DMS53 treated with DMSO at 0.1 percent for 48 hours (cell line): ENCODE data around the gene ZNF816.
A peak's percentile ranks its signal among the peaks of the same experiment; 100 is the strongest.
"Not testable (repeated sequence)": the region's sequence is repeated elsewhere in the genome, so short reads cannot be mapped to it uniquely, and the experiment has no call there.

Experiments
- DNase-seq: peaks from one replicate; lab custom pipeline; 2025; ENCODE audit not compliant: unreplicated experiment; lab: John Stamatoyannopoulos, UW

ZNF816 gene

GRCh38 chr19:52936151-52936953, 26.3 kb downstream of the ZNF816 start:
- no peak for DNase-seq

DNA sequence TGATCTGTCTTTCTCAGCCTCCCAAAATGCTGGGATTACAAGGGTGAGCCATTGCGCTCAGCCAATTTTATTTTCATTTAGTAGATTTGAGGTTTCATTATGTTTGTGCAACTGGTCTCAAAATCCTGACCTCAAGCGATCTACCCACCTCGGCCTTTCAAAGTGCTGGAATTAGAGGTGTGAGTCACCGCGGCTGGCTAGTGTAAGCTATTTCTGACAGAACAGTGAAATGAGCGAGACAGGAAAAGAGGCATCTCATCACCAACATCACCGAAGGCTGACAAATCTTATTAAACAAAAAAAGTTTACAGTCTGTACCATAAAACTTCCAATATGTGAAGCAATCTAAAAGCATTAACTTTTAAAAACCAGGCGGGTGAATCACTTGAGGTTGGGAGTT, 27.2 kb downstream of the ZNF816 start:
- no peak for DNase-seq

GRCh38 chr19:52924641-52925040, 38.0 kb downstream of the ZNF816 start:
- not testable (repeated sequence) for DNase-seq

GRCh38 chr19:52923778-52924593, 38.7 kb downstream of the ZNF816 start:
- DNase-seq = peak; percentile 37

DNA sequence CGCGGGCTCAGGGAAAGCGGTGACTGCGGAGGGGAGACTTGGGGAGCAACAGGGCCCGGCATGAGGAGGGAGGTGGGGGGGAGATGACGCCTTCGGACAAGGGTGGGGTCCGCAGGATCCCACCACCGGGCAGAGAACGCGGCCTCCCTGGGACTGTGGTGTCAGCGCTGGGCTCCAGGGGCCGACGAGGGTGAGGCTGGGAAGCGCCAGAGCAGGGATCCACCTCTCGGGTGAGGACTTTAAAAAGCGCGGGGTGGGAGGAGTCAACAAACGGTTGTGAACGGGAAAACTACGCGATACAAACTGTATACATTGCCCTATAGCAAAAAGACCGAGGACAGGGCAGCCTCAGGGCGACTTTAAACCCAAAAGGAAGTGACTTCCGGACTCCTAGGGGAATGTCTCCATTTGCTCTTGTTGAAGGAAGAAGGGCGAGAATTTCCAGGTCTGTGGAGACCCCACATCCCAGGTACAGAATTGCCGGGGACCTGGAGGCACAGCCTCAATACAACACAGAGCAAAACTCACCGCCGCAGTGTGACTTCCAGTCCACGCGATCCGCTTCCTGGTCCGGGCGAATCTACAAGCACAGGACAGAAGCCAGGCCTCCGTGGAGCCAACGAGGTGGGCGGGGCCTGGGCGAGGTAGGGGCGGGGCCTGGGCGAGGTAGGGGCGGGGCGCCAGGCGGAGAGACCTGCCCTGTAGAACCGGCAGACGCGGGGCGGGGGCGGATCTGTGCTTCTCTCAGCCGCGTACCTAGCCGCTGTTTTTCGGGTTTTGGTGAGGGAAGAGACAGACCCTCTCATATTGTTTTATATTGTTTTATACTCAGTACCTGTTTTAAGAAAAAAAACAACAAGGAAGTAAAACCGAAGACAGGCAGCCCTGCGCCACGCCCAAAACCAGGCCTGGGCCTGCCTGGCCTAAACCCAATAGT, 39.6 kb downstream of the ZNF816 start, which contains the start of gene ZNF888:
TSS of gene ZNF888 (minus strand) at position 588 of the 937 bp plus-strand sequence. CDS start 5,555 bp downstream, outside the sequence.
- peak; percentile 73 for DNase-seq

DNA sequence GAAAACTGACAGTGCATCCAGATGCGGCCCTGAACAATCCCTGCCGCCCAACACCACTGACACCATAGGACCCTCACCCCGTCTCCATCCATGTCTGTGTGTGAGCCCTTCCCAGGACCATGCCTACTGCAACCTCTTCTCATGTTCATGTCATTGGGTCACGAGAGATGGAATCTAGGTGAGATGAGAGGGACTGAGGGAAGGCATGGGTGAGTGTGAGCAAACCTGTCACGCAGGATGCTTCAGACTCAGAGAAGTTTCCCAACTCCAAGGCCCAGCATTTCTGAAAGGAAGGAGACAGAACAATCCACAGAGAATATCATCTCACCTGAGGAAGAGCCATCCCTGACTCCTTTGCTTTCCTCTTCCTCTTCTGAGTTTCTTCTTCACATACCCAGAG, 45.1 kb downstream of the ZNF816 start:
- no peak for DNase-seq

GRCh38 chr19:52910648-52911047, 52.0 kb downstream of the ZNF816 start:
- DNase-seq = no peak

DNA sequence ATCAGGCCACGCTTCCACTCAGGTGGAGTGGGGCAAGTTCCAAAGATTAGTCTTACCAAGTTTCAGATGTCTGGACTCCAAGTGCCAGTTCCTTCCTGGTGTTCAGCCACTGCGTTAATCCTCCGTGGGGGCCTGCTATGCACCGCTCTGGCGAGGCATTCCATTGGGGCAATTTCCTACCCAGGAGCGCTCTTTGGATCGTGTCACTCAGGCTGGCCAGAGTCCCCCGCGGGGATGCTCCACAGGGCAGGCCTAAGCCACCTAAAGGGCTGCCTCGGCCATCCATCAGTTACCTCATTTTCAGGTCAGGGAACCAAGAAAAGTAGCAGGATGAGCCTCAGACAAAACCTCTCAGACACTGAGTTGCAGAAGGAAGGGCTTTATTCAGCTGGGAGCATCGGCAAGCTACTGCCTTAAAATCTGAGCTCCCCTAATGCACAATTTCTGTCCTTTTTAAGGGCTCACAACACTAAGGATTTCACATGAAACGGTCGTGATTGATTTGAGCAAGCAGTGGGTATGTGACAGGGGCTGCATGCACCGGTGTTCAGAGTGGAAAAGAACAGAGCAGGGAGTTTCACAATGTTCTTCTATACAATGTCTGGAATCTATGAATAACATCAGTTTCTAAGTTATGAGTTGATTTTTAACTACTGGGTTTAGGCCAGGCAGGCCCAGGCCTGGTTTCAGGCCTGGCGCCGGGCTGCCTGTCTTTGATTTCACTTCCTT, 58.5 kb downstream of the ZNF816 start:
- not testable (repeated sequence) for DNase-seq

DNA sequence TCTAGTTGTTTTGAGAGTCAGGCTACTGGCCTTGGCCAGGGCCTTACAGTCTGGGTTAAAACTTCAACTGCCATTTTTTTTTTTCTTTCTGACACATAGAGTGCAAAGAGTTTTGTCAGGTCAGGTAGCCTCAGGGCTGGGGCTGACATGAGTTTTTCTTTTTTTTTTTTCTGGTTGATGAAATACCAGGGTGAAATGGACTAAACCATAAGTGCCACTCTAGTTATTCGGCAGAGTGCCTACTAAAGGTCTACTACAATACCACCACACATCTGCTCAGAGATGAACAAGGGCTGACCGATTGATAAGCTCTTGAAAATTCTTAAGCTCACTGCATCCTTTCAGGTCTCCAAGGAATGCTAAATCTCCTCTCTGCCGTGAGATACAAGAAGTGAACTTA, 60.8 kb downstream of the ZNF816 start:
- peak; percentile 13 for DNase-seq
